ENCODE results near the gene DISP2.

DISP2 gene

GRCh38 chr15:40366457-40367370 is 8.7 kb downstream of the DISP2 start:
- no peak for DNase-seq

GRCh38 chr15:40367371-40367685 is 9.3 kb downstream of the DISP2 start:
- DNase-seq: no peak

- peak; percentile 64 for DNase-seq
Observed at GRCh38 chr15:40367686-40368611, 9.9 kb downstream of the DISP2 start.

- DNase-seq: no peak
Observed at GRCh38 chr15:40368719-40369473, 10.9 kb downstream of the DISP2 start.

- DNase-seq: no peak
Observed at GRCh38 chr15:40369474-40369869, 11.5 kb downstream of the DISP2 start.

GRCh38 chr15:40369971-40370370 is 12.0 kb downstream of the DISP2 start:
- DNase-seq: no peak

GRCh38 chr15:40372981-40373380 is 15.0 kb downstream of the DISP2 start:
- no peak for DNase-seq

- DNase-seq: no peak
Observed at GRCh38 chr15:40377606-40378005, 19.6 kb downstream of the DISP2 start.

GRCh38 chr15:40379374-40379773 is 21.4 kb downstream of the DISP2 start:
- no peak for DNase-seq

GRCh38 chr15:40379853-40380252 is 21.8 kb downstream of the DISP2 start:
- DNase-seq: no peak

GRCh38 chr15:40380636-40381035 is 22.6 kb downstream of the DISP2 start:
- DNase-seq: no peak

- DNase-seq: no peak
Observed at GRCh38 chr15:40381818-40382529, 24.0 kb downstream of the DISP2 start.

GRCh38 chr15:40382580-40383456 is 24.8 kb downstream of the DISP2 start, which contains the start of gene KNSTRN:
Gene KNSTRN, plus strand, starts transcription at chr15:40382721. Its CDS starts 115 bp downstream, at chr15:40382836.
- DNase-seq: peak; percentile 92

- no peak for DNase-seq
Observed at GRCh38 chr15:40386480-40386879, 28.5 kb downstream of the DISP2 start.

GRCh38 chr15:40388941-40389823 is 31.2 kb downstream of the DISP2 start:
- no peak for DNase-seq

- DNase-seq: no peak
Observed at GRCh38 chr15:40389824-40390595, 32.0 kb downstream of the DISP2 start.

GRCh38 chr15:40392986-40393948 is 35.2 kb downstream of the DISP2 start:
- no peak for DNase-seq
